WTC11 (cell line): ENCODE results near the gene BGN. TPM values are rescaled to one million over a fixed set of nuclear protein-coding genes. Genes with fewer than 3 reads are reported as not detected.

Experiments used
- ATAC-seq: fragments of 200-7000 bp; cut with Tn5 transposase; 2 replicates; pipeline ENCODE4 v1.10.0; 2021; ENCODE audit warnings: mild to moderate bottlenecking, moderate library complexity
- CTCF ChIA-PET: fragments of 300-600 bp; sonication (Branson Sonifier 250); formaldehyde crosslinking; loops from one replicate; lab custom pipeline; 2021; ENCODE audit warnings: antibody characterized with exemption; lab: Charles Lee
- POLR2A ChIA-PET: fragments of 350-600 bp; sonication (Branson Sonifier 250); formaldehyde crosslinking; loops from one replicate; lab custom pipeline; 2021; ENCODE audit warnings: antibody characterized with exemption; lab: Charles Lee
- DNase-seq: peaks from one replicate; pipeline ENCODE4 v3.0.0; 2021; ENCODE audit warnings: low spot score
- H3K27ac Mint-ChIP-seq: 2 replicates; pipeline ENCODE4 v1.8.0; 2021; ENCODE audit warnings: mixed read lengths
- H3K27me3 Mint-ChIP-seq: 2 replicates; pipeline ENCODE4 v1.8.0; 2021; ENCODE audit warnings: low read depth, mild to moderate bottlenecking, moderate library complexity, mixed read lengths
- H3K36me3 Mint-ChIP-seq: 2 replicates; pipeline ENCODE4 v1.8.0; 2021; ENCODE audit warnings: mixed read lengths
- H3K4me1 Mint-ChIP-seq: 2 replicates; pipeline ENCODE4 v1.8.0; 2022; ENCODE audit warnings: mixed read lengths
- H3K4me3 Mint-ChIP-seq: 2 replicates; pipeline ENCODE4 v1.8.0; 2021; ENCODE audit warnings: mild to moderate bottlenecking, moderate library complexity, mixed read lengths
- H3K9me3 Mint-ChIP-seq: 2 replicates; pipeline ENCODE4 v1.8.0; 2021; ENCODE audit warnings: mixed read lengths
- ATF1 ChIP-seq: sonication (generic); formaldehyde crosslinking; IDR thresholded peaks from 2 replicates; pipeline ENCODE4 v1.8.1; 2023; ENCODE audit warnings: mild to moderate bottlenecking, moderate library complexity, missing genetic modification reagents
- CREB1 ChIP-seq: sonication (generic); formaldehyde crosslinking; IDR thresholded peaks from 2 replicates; pipeline ENCODE4 v1.8.0; 2023; ENCODE audit warnings: mild to moderate bottlenecking, missing genetic modification reagents
- EMX1 ChIP-seq: fragments of 250-450 bp; sonication (Bioruptor Pico); IDR thresholded peaks from 2 replicates; pipeline ENCODE4 v1.8.0; 2021; ENCODE audit warnings: mild to moderate bottlenecking
- FOXK1 ChIP-seq: sonication (generic); formaldehyde crosslinking; IDR thresholded peaks from 2 replicates; pipeline ENCODE4 v1.8.0; 2022; ENCODE audit warnings: mild to moderate bottlenecking, moderate library complexity, missing genetic modification reagents
- GTF2I ChIP-seq: fragments of 250-450 bp; sonication (Bioruptor Pico); conservative IDR thresholded peaks from 2 replicates; pipeline ENCODE4 v1.4.0; 2021; ENCODE audit warnings: mild to moderate bottlenecking
- KAT7 ChIP-seq: sonication (generic); formaldehyde crosslinking; IDR thresholded peaks from 2 replicates; pipeline ENCODE4 v1.8.1; 2023; ENCODE audit warnings: missing genetic modification reagents, mild to moderate bottlenecking, borderline replicate concordance
- MXD4 ChIP-seq: fragments of 250-450 bp; sonication (Bioruptor Pico); IDR thresholded peaks from 2 replicates; pipeline ENCODE4 v1.8.0; 2021; ENCODE audit warnings: mild to moderate bottlenecking, moderate library complexity, borderline replicate concordance
- NFYB ChIP-seq: sonication (generic); formaldehyde crosslinking; conservative IDR thresholded peaks from 2 replicates; pipeline ENCODE4 v1.8.0; 2022; ENCODE audit warnings: low read depth, missing genetic modification reagents
- RELA ChIP-seq: sonication (generic); formaldehyde crosslinking; IDR thresholded peaks from 2 replicates; pipeline ENCODE4 v1.8.1; 2022; ENCODE audit warnings: missing genetic modification reagents, mild to moderate bottlenecking, borderline replicate concordance
- ZNF263 ChIP-seq: sonication (generic); formaldehyde crosslinking; IDR thresholded peaks from 2 replicates; pipeline ENCODE4 v1.8.1; 2022; ENCODE audit warnings: low read depth, mild to moderate bottlenecking, moderate library complexity, missing genetic modification reagents
- total RNA-seq: library from RNA; stranded (reverse); gene quantifications from 3 replicates; pipeline ENCODE4 v1.2.3, GENCODE V29; 2021
- TF ChIP-seq, protein P1 (sequence below): sonication (generic); formaldehyde crosslinking; IDR thresholded peaks from 2 replicates; pipeline ENCODE4 v1.8.0; 2023; ENCODE audit warnings: missing genetic modification reagents, mild to moderate bottlenecking, borderline replicate concordance
- TF ChIP-seq, protein P2 (sequence below): sonication (generic); formaldehyde crosslinking; IDR thresholded peaks from 2 replicates; pipeline ENCODE4 v1.8.0; 2022; ENCODE audit warnings: mild to moderate bottlenecking, missing genetic modification reagents
- TF ChIP-seq, protein P3 (sequence below): sonication (generic); formaldehyde crosslinking; IDR thresholded peaks from 2 replicates; pipeline ENCODE4 v1.8.0; 2022; ENCODE audit warnings: mild to moderate bottlenecking, missing genetic modification reagents
- TF ChIP-seq, protein P4 (sequence below): sonication (generic); formaldehyde crosslinking; IDR thresholded peaks from 2 replicates; pipeline ENCODE4 v1.8.1; 2023; ENCODE audit warnings: mild to moderate bottlenecking, missing genetic modification reagents
- TF ChIP-seq, protein P5 (sequence below): sonication (generic); formaldehyde crosslinking; IDR thresholded peaks from 2 replicates; pipeline ENCODE4 v1.8.0; 2022; ENCODE audit warnings: mild to moderate bottlenecking, missing genetic modification reagents
- TF ChIP-seq, protein P6 (sequence below): sonication (generic); formaldehyde crosslinking; IDR thresholded peaks from 2 replicates; pipeline ENCODE4 v1.8.1; 2023; ENCODE audit warnings: mild to moderate bottlenecking, moderate library complexity, missing genetic modification reagents
- TF ChIP-seq, protein P7 (sequence below): sonication (generic); formaldehyde crosslinking; IDR thresholded peaks from 2 replicates; pipeline ENCODE4 v1.8.1; 2023; ENCODE audit warnings: mild to moderate bottlenecking, missing genetic modification reagents

BGN gene
- total RNA-seq, 1 experiment from 2014 or later: 1.8 TPM

DNA sequence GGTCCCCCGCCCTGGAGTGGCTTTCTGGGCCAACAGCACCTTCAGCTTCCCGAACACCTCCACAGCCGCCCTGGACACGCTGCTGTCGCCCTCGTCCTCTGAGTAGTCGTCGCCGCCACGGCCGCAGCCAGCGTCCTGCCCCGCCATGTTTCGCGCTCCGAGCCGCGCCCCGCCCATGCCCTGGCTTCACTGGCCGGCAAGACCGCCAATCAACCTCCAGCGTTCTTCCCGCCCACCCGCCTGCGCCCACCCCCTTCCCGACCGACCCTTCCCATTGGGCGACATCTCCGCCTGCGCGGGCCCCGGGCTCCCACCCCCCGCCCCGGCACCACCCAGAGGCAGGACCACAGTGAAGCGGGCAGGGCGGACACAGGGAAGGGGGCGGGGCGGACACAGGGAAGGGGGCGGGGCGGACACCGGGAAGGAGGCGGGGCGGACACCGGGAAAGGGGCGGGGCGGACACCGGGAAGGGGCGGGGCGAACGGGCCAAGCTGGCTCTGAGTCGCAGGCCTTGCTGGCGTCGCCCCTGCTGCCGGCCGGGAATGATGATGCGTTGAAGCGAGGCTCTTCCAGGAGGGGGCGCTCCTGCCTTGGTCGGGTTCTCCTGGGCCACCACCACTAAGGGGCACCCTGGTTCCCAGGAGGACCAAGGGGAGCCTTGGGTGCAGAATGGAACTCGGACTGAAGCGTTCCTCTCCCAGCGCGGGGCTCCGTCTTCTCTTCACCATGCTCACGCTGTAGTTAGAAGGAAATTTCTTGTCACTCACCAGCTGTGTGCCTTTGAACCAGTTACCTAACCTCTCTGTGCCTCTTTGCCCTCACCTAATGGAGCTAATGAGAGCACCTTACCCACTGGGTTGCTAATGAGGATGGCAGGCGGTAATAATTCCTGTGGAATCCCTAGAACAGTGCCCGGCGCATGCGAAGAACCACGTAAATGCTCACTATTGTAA, 24.1 kb upstream of the BGN start, which contains the start of gene HAUS7 (continued):
- TF ChIP-seq MXD4: no peak
- TF ChIP-seq, protein P1, sequence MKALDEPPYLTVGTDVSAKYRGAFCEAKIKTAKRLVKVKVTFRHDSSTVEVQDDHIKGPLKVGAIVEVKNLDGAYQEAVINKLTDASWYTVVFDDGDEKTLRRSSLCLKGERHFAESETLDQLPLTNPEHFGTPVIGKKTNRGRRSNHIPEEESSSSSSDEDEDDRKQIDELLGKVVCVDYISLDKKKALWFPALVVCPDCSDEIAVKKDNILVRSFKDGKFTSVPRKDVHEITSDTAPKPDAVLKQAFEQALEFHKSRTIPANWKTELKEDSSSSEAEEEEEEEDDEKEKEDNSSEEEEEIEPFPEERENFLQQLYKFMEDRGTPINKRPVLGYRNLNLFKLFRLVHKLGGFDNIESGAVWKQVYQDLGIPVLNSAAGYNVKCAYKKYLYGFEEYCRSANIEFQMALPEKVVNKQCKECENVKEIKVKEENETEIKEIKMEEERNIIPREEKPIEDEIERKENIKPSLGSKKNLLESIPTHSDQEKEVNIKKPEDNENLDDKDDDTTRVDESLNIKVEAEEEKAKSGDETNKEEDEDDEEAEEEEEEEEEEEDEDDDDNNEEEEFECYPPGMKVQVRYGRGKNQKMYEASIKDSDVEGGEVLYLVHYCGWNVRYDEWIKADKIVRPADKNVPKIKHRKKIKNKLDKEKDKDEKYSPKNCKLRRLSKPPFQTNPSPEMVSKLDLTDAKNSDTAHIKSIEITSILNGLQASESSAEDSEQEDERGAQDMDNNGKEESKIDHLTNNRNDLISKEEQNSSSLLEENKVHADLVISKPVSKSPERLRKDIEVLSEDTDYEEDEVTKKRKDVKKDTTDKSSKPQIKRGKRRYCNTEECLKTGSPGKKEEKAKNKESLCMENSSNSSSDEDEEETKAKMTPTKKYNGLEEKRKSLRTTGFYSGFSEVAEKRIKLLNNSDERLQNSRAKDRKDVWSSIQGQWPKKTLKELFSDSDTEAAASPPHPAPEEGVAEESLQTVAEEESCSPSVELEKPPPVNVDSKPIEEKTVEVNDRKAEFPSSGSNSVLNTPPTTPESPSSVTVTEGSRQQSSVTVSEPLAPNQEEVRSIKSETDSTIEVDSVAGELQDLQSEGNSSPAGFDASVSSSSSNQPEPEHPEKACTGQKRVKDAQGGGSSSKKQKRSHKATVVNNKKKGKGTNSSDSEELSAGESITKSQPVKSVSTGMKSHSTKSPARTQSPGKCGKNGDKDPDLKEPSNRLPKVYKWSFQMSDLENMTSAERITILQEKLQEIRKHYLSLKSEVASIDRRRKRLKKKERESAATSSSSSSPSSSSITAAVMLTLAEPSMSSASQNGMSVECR (CRISPR knock-in tag): no peak
- peak; percentile 60 for TF ChIP-seq NFYB (CRISPR knock-in tag)
- TF ChIP-seq CREB1 (CRISPR knock-in tag): no peak
- TF ChIP-seq, protein P2, sequence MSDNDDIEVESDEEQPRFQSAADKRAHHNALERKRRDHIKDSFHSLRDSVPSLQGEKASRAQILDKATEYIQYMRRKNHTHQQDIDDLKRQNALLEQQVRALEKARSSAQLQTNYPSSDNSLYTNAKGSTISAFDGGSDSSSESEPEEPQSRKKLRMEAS (CRISPR knock-in tag): no peak
- no peak for TF ChIP-seq FOXK1 (CRISPR knock-in tag)
- TF ChIP-seq, all 79 proteins: peak for 4

DNA sequence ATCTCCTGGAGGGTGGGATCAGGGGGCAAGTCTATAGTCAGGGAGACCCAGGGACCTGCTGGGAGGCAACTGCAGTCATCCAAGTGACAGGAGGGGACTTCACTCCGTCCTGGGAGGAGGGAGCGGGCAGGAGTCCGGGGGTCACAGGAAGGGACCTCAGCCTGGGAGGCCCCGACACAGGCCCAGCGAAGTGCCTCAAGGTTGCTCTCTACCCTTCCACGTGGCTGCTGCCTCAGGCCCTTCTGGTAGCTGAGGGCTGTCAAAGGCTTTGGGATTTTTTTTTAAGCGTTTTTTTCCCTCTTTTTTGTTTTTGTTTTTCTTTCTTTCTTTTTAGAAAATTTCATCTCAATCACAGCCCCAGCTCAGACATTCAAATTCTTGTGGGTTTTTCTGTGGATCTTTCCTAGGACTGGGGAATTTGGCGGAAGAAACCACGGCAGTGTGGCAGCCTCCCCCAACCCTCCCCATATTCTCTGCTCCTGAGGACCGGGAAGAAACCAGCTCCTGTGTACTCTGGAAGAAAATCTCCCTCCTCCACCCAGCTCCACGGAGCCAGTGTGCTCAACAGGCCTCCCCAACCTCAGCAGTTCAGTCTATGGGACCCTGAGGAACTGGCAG, 23.0 kb upstream of the BGN start:
- peaks cover 6% of the 10 kb centered on the region for H3K4me1 Mint-ChIP-seq
- no peak for ATAC-seq
- POLR2A ChIA-PET: no interaction called here
- H3K9me3 Mint-ChIP-seq: no peaks in the 10 kb centered on the region
- no peak overlapping the region for H3K27ac Mint-ChIP-seq
- CTCF ChIA-PET: interaction anchor here (0.9 to 3.2 kb wide), 12 partner anchors 11 to 439 kb away, joined by 3 to 54 read pairs (median 6); partner anchors contain the start of gene BGN
- peaks cover 30% of the 10 kb centered on the region for H3K27me3 Mint-ChIP-seq
- TF ChIP-seq, protein P3, sequence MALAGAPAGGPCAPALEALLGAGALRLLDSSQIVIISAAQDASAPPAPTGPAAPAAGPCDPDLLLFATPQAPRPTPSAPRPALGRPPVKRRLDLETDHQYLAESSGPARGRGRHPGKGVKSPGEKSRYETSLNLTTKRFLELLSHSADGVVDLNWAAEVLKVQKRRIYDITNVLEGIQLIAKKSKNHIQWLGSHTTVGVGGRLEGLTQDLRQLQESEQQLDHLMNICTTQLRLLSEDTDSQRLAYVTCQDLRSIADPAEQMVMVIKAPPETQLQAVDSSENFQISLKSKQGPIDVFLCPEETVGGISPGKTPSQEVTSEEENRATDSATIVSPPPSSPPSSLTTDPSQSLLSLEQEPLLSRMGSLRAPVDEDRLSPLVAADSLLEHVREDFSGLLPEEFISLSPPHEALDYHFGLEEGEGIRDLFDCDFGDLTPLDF (CRISPR knock-in tag): no peak
- TF ChIP-seq, protein P2 (CRISPR knock-in tag): no peak
- TF ChIP-seq, protein P4, sequence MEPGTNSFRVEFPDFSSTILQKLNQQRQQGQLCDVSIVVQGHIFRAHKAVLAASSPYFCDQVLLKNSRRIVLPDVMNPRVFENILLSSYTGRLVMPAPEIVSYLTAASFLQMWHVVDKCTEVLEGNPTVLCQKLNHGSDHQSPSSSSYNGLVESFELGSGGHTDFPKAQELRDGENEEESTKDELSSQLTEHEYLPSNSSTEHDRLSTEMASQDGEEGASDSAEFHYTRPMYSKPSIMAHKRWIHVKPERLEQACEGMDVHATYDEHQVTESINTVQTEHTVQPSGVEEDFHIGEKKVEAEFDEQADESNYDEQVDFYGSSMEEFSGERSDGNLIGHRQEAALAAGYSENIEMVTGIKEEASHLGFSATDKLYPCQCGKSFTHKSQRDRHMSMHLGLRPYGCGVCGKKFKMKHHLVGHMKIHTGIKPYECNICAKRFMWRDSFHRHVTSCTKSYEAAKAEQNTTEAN (CRISPR knock-in tag): no peak
- TF ChIP-seq RELA (CRISPR knock-in tag): no peak
- no peak for TF ChIP-seq ATF1
- TF ChIP-seq, protein P5, sequence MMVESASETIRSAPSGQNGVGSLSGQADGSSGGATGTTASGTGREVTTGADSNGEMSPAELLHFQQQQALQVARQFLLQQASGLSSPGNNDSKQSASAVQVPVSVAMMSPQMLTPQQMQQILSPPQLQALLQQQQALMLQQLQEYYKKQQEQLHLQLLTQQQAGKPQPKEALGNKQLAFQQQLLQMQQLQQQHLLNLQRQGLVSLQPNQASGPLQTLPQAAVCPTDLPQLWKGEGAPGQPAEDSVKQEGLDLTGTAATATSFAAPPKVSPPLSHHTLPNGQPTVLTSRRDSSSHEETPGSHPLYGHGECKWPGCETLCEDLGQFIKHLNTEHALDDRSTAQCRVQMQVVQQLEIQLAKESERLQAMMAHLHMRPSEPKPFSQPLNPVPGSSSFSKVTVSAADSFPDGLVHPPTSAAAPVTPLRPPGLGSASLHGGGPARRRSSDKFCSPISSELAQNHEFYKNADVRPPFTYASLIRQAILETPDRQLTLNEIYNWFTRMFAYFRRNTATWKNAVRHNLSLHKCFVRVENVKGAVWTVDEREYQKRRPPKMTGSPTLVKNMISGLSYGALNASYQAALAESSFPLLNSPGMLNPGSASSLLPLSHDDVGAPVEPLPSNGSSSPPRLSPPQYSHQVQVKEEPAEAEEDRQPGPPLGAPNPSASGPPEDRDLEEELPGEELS (CRISPR knock-in tag): no peak
- TF ChIP-seq, protein P6, sequence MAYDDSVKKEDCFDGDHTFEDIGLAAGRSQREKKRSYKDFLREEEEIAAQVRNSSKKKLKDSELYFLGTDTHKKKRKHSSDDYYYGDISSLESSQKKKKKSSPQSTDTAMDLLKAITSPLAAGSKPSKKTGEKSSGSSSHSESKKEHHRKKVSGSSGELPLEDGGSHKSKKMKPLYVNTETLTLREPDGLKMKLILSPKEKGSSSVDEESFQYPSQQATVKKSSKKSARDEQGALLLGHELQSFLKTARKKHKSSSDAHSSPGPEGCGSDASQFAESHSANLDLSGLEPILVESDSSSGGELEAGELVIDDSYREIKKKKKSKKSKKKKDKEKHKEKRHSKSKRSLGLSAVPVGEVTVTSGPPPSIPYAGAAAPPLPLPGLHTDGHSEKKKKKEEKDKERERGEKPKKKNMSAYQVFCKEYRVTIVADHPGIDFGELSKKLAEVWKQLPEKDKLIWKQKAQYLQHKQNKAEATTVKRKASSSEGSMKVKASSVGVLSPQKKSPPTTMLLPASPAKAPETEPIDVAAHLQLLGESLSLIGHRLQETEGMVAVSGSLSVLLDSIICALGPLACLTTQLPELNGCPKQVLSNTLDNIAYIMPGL (CRISPR knock-in tag): no peak
- no peak for TF ChIP-seq ZNF263 (CRISPR knock-in tag)
- TF ChIP-seq, protein P7, sequence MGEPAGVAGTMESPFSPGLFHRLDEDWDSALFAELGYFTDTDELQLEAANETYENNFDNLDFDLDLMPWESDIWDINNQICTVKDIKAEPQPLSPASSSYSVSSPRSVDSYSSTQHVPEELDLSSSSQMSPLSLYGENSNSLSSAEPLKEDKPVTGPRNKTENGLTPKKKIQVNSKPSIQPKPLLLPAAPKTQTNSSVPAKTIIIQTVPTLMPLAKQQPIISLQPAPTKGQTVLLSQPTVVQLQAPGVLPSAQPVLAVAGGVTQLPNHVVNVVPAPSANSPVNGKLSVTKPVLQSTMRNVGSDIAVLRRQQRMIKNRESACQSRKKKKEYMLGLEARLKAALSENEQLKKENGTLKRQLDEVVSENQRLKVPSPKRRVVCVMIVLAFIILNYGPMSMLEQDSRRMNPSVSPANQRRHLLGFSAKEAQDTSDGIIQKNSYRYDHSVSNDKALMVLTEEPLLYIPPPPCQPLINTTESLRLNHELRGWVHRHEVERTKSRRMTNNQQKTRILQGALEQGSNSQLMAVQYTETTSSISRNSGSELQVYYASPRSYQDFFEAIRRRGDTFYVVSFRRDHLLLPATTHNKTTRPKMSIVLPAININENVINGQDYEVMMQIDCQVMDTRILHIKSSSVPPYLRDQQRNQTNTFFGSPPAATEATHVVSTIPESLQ: no peak
- no peak for TF ChIP-seq GTF2I (CRISPR knock-in tag)
- no peak for TF ChIP-seq EMX1 (CRISPR knock-in tag)
- TF ChIP-seq KAT7: no peak
- TF ChIP-seq, all 79 proteins: peak for 0
- no peak overlapping the region for H3K4me3 Mint-ChIP-seq
- no peak for DNase-seq
- no peaks in the 10 kb centered on the region for H3K36me3 Mint-ChIP-seq
